GM12878 (cell line): ENCODE data around the gene IMPG2. TPM values are rescaled to one million over a fixed set of nuclear protein-coding genes. Genes with fewer than 3 reads are reported as not detected.

Experiments used
- ATAC-seq: fragments of 200-7000 bp; cut with Tn5 transposase; 3 replicates; pipeline ENCODE4 v1.9.1; 2020; ENCODE audit warnings: mild to moderate bottlenecking, moderate library complexity
- BruUV-seq: library from RNA; stranded (reverse); fragments of 400-500 nt; replicated peaks from 2 replicates; lab custom pipeline; 2021; lab: Mats Ljungman, UMichigan
- CTCF ChIA-PET: fragments of 300-600 bp; sonication (Branson Sonifier 250); formaldehyde crosslinking; extraction: SDS; loops from one replicate; lab custom pipeline; 2021; ENCODE audit warnings: inconsistent platforms; lab: Yijun Ruan, JAX
- POLR2A ChIA-PET: fragments of 350-600 bp; formaldehyde crosslinking; extraction: SDS; loops from one replicate; lab custom pipeline; 2021; ENCODE audit warnings: inconsistent platforms; lab: Charles Lee
- RAD21 ChIA-PET: fragments of 300-600 bp; sonication (Branson Sonifier 250); formaldehyde crosslinking; loops from one replicate; lab custom pipeline; 2023; ENCODE audit warnings: antibody characterized with exemption; ENCODE audit not compliant: unreplicated experiment; lab: Charles Lee
- SMC1A ChIA-PET: fragments of 300-600 bp; sonication (Branson Sonifier 250); formaldehyde crosslinking; loops from one replicate; lab custom pipeline; 2023; ENCODE audit not compliant: unreplicated experiment, uncharacterized antibody; lab: Charles Lee
- DNase-seq: peaks from one replicate; pipeline ENCODE4 v3.0.0-alpha.2; 2011; ENCODE audit warnings: low read depth, low spot score
- FAIRE-seq: peaks from 3 replicates; lab custom pipeline; 2011; peaks lifted over from hg19 to GRCh38; lab: Jason Lieb, UNC
- H2AFZ ChIP-seq: 2 replicates; pipeline ENCODE4 v1.6.0; 2011; ENCODE audit warnings: low read depth, low read length, control low read depth; ENCODE audit not compliant: control insufficient read depth
- H3K27ac ChIP-seq: 2 replicates; pipeline ENCODE4 v1.5.1; 2011; ENCODE audit warnings: control low read depth; ENCODE audit not compliant: control insufficient read depth, insufficient read depth
- H3K27me3 ChIP-seq, 2 experiments: replicated peaks in 1 of 2; 2 replicates each; pipeline versions ENCODE4 v1.6.0 to v1.6.1; 2011; ENCODE audit warnings: low read length in 1 of 2; ENCODE audit not compliant: control insufficient read depth in 2 of 2, insufficient read depth in 2 of 2
- H3K36me3 ChIP-seq, 2 experiments: 2 replicates each; pipeline ENCODE4 v1.5.1; 2011; ENCODE audit warnings: low read length in 1 of 2; ENCODE audit not compliant: control insufficient read depth in 2 of 2, insufficient read depth in 2 of 2
- H3K4me1 ChIP-seq: 2 replicates; pipeline ENCODE4 v1.6.1; 2011; ENCODE audit warnings: mild to moderate bottlenecking, low read length, moderate library complexity, mixed read lengths; ENCODE audit not compliant: control insufficient read depth, insufficient read depth
- H3K4me2 ChIP-seq: 2 replicates; pipeline ENCODE4 v1.6.0; 2011; ENCODE audit warnings: control low read depth; ENCODE audit not compliant: control insufficient read depth, insufficient read depth
- H3K4me3 ChIP-seq: fragments of 200-600 bp; sonication (generic); 2 replicates; pipeline ENCODE4 v1.5.1; 2016
- H3K79me2 ChIP-seq: 2 replicates; pipeline ENCODE4 v1.6.0; 2011; ENCODE audit warnings: low read length; ENCODE audit not compliant: control insufficient read depth, insufficient read depth
- H3K9ac ChIP-seq: 2 replicates; pipeline ENCODE4 v1.8.0; 2011; ENCODE audit warnings: low read length, control low read depth, mixed read lengths; ENCODE audit not compliant: control insufficient read depth, insufficient read depth
- H3K9me3 ChIP-seq: replicated peaks from 3 replicates; pipeline ENCODE4 v1.5.1; 2011; ENCODE audit warnings: mild to moderate bottlenecking, low read length; ENCODE audit not compliant: control insufficient read depth, insufficient read depth
- H4K20me1 ChIP-seq: 2 replicates; pipeline ENCODE4 v1.6.0; 2011; ENCODE audit not compliant: control insufficient read depth, insufficient read depth
- ELK1 ChIP-seq: IDR thresholded peaks from 2 replicates; pipeline ENCODE4 v1.6.1; 2012; ENCODE audit warnings: low read depth, low read length, improper control_type of control experiment
- FOS ChIP-seq: IDR thresholded peaks from 3 replicates; pipeline ENCODE4 v1.6.1; 2011; ENCODE audit warnings: borderline replicate concordance; ENCODE audit not compliant: insufficient read length; ENCODE audit errors: extremely low read depth
- KAT2A ChIP-seq: conservative IDR thresholded peaks from 2 replicates; pipeline ENCODE4 v1.6.1; 2011; ENCODE audit warnings: low read depth, low read length; ENCODE audit not compliant: control insufficient read depth
- MYB ChIP-seq: fragments of 150-350 bp; IDR thresholded peaks from 2 replicates; pipeline ENCODE4 v1.6.1; 2014; ENCODE audit warnings: mild to moderate bottlenecking, low read depth, low read length, borderline replicate concordance
- PAX5 ChIP-seq: IDR thresholded peaks from 2 replicates; pipeline ENCODE4 v1.6.1; 2011; ENCODE audit warnings: low read depth, low read length, borderline replicate concordance
- SMC3 ChIP-seq: IDR thresholded peaks from 2 replicates; pipeline ENCODE4 v1.6.1; 2011; ENCODE audit warnings: low read length, improper control_type of control experiment, borderline replicate concordance
- ZNF207 ChIP-seq: fragments of 450-650 bp; IDR thresholded peaks from 2 replicates; pipeline ENCODE4 v1.6.1; 2014; ENCODE audit warnings: antibody characterized with exemption, mild to moderate bottlenecking, borderline replicate concordance
- ZSCAN29 ChIP-seq: fragments of 450-650 bp; IDR thresholded peaks from 2 replicates; pipeline ENCODE4 v1.6.1; 2017; ENCODE audit warnings: mild to moderate bottlenecking, moderate library complexity
- WGBS: methylation state at CpG from one replicate; pipeline ENCODE4 v1.1.6; 2016; ENCODE audit warnings: low lambda C conversion rate; ENCODE audit not compliant: insufficient replicate concordance, insufficient coverage; ENCODE audit errors: missing lambda C conversion rate; 5-methylcytosine and 5-hydroxymethylcytosine counted together
- in situ Hi-C: fragments of 300-500 bp; cut with MboI; formaldehyde crosslinking; loops from 9 replicates; pipeline ENCODE4 v1.14.3; 2018; ENCODE audit warnings: mixed read lengths
- intact Hi-C: fragments of 100-400 bp; cut with micrococcal nuclease; formaldehyde crosslinking; loops from one replicate; pipeline ENCODE4 v1.14.2; 2022; ENCODE audit not compliant: unreplicated experiment
- polyA plus RNA-seq, 11 experiments: library from polyadenylated mRNA; depleted of rRNA in 4 of 11; unstranded in 6 of 11; stranded (reverse) in 5 of 11; fragments of >200 nt; fragmentation: Nextera tagmentation in 4 of 11; fragmentation: Illumina TruSeq in 1 of 11; extraction: Ambion mirVana in 4 of 11; extraction: Trizol in 1 of 11; gene quantifications; 1 replicate in 1 of 11; 2 replicates in 10 of 11; pipeline versions ENCODE4 v1.2.1 to v1.2.3, GENCODE V29; 2011 to 2016; ENCODE audit warnings: inconsistent platforms in 2 of 11, missing spikeins in 2 of 11, low read depth in 1 of 11
- total RNA-seq, 4 experiments: library from RNA; depleted of rRNA in 3 of 4; stranded (reverse); fragments of >200 nt in 3 of 4; fragmentation: Illumina TruSeq in 1 of 4; extraction: Trizol in 1 of 4; gene quantifications; 2 replicates each; pipeline versions ENCODE4 v1.2.1 to v1.2.3, GENCODE V29; 2013 to 2021
- TF ChIP-seq, protein P1 (sequence below): IDR thresholded peaks from 2 replicates; pipeline ENCODE4 v1.6.1; 2011; ENCODE audit warnings: borderline replicate concordance, low read depth, mild to moderate bottlenecking, moderate library complexity, mixed read lengths, low read length; ENCODE audit not compliant: insufficient read depth; ENCODE audit errors: extremely low read length
- TF ChIP-seq, protein P2 (sequence below): fragments of 450-650 bp; IDR thresholded peaks from 2 replicates; pipeline ENCODE4 v1.6.1; 2017; ENCODE audit warnings: borderline replicate concordance
- TF ChIP-seq, protein P3 (sequence below): IDR thresholded peaks from 2 replicates; pipeline ENCODE4 v1.6.1; 2011; ENCODE audit warnings: mild to moderate bottlenecking, low read depth, low read length, moderate library complexity; ENCODE audit not compliant: insufficient replicate concordance
- TF ChIP-seq, protein P4 (sequence below): IDR thresholded peaks from 2 replicates; pipeline ENCODE4 v1.6.1; 2011; ENCODE audit warnings: borderline replicate concordance, low read depth, mild to moderate bottlenecking, moderate library complexity, low read length; ENCODE audit not compliant: insufficient read depth, poor library complexity, severe bottlenecking
- TF ChIP-seq, protein P5 (sequence below): fragments of 450-650 bp; formaldehyde crosslinking; IDR thresholded peaks from 2 replicates; pipeline ENCODE4 v1.4.0; 2020; ENCODE audit warnings: mild to moderate bottlenecking, moderate library complexity

Gene IMPG2
- total and polyA plus RNA-seq, 10 of the 15 experiments (the other 5 are each of a cell fraction or from before 2014, with no cell fraction given): under 0.01 to 0.17 (median 0.10) TPM; not detected in 3

DNA sequence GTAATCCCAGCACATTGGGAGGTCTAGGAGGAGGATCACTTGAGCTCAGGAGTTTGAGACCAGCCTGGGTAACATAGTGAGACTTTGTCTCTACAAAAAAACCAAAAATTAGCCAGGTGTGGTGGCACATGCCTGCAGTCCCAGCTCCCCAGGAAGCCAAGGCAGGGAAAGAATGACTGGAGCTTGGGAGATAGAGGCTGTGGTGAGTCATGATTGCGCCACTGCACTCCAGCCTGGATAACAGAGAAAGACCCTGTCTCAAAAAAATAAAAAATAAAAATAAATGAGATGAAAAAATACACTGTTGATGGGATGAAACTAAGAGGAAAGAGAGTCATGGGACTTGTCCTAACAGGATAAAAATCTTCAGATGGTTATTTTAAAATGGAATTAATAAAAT lies 137.6 kb downstream of the IMPG2 start:
- Histone ChIP-seq H3K9me3 (no peaks in the 10 kb centered on the region), H3K9ac (no peak overlapping the region), H3K27me3 (no peaks in the 10 kb centered on the region), H3K36me3 (no peaks in the 10 kb centered on the region), H4K20me1 (no peaks in the 10 kb centered on the region), H3K79me2 (no peaks in the 10 kb centered on the region), H3K27ac (no peak overlapping the region), H3K4me1 (no peaks in the 10 kb centered on the region), H3K4me3 (no peak overlapping the region), H2AFZ (no peak overlapping the region), H3K4me2 (no peak overlapping the region)
- WGBS: 0% methylated on average over 1 of the region's 1 CpG
- RAD21 ChIA-PET: no interaction called here
- SMC1A ChIA-PET: no interaction called here
- POLR2A ChIA-PET: no interaction called here
- FAIRE-seq (no peak), ATAC-seq (no peak), DNase-seq (no peak)
- in situ Hi-C loops: no loop called here
- intact Hi-C loops: no loop called here
- BruUV-seq: no TSS peak
- CTCF ChIA-PET: no interaction called here
- TF ChIP-seq MYB (no peak), ZSCAN29 (no peak), FOS (no peak), PAX5 (no peak), SMC3 (no peak), KAT2A (no peak), ZNF207 (no peak), ELK1 (no peak)
- TF ChIP-seq, protein P1, sequence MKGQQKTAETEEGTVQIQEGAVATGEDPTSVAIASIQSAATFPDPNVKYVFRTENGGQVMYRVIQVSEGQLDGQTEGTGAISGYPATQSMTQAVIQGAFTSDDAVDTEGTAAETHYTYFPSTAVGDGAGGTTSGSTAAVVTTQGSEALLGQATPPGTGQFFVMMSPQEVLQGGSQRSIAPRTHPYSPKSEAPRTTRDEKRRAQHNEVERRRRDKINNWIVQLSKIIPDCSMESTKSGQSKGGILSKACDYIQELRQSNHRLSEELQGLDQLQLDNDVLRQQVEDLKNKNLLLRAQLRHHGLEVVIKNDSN: no peak
- TF ChIP-seq, protein P2, sequence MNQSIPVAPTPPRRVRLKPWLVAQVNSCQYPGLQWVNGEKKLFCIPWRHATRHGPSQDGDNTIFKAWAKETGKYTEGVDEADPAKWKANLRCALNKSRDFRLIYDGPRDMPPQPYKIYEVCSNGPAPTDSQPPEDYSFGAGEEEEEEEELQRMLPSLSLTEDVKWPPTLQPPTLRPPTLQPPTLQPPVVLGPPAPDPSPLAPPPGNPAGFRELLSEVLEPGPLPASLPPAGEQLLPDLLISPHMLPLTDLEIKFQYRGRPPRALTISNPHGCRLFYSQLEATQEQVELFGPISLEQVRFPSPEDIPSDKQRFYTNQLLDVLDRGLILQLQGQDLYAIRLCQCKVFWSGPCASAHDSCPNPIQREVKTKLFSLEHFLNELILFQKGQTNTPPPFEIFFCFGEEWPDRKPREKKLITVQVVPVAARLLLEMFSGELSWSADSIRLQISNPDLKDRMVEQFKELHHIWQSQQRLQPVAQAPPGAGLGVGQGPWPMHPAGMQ: no peak
- TF ChIP-seq, protein P3, sequence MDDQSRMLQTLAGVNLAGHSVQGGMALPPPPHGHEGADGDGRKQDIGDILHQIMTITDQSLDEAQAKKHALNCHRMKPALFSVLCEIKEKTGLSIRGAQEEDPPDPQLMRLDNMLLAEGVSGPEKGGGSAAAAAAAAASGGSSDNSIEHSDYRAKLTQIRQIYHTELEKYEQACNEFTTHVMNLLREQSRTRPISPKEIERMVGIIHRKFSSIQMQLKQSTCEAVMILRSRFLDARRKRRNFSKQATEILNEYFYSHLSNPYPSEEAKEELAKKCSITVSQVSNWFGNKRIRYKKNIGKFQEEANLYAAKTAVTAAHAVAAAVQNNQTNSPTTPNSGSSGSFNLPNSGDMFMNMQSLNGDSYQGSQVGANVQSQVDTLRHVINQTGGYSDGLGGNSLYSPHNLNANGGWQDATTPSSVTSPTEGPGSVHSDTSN: no peak
- TF ChIP-seq, protein P4, sequence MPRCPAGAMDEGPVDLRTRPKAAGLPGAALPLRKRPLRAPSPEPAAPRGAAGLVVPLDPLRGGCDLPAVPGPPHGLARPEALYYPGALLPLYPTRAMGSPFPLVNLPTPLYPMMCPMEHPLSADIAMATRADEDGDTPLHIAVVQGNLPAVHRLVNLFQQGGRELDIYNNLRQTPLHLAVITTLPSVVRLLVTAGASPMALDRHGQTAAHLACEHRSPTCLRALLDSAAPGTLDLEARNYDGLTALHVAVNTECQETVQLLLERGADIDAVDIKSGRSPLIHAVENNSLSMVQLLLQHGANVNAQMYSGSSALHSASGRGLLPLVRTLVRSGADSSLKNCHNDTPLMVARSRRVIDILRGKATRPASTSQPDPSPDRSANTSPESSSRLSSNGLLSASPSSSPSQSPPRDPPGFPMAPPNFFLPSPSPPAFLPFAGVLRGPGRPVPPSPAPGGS: no peak
- TF ChIP-seq, protein P5, sequence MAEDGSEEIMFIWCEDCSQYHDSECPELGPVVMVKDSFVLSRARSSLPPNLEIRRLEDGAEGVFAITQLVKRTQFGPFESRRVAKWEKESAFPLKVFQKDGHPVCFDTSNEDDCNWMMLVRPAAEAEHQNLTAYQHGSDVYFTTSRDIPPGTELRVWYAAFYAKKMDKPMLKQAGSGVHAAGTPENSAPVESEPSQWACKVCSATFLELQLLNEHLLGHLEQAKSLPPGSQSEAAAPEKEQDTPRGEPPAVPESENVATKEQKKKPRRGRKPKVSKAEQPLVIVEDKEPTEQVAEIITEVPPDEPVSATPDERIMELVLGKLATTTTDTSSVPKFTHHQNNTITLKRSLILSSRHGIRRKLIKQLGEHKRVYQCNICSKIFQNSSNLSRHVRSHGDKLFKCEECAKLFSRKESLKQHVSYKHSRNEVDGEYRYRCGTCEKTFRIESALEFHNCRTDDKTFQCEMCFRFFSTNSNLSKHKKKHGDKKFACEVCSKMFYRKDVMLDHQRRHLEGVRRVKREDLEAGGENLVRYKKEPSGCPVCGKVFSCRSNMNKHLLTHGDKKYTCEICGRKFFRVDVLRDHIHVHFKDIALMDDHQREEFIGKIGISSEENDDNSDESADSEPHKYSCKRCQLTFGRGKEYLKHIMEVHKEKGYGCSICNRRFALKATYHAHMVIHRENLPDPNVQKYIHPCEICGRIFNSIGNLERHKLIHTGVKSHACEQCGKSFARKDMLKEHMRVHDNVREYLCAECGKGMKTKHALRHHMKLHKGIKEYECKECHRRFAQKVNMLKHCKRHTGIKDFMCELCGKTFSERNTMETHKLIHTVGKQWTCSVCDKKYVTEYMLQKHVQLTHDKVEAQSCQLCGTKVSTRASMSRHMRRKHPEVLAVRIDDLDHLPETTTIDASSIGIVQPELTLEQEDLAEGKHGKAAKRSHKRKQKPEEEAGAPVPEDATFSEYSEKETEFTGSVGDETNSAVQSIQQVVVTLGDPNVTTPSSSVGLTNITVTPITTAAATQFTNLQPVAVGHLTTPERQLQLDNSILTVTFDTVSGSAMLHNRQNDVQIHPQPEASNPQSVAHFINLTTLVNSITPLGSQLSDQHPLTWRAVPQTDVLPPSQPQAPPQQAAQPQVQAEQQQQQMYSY: no peak
